Naive thymus-derived CD4-positive, alpha-beta T cell (primary cell): ENCODE results near the gene GALNT12. TPM values are rescaled to one million over a fixed set of nuclear protein-coding genes. Genes with fewer than 3 reads are reported as not detected.

Experiments
- ATAC-seq: fragments of 150-1000 bp; cut with Tn5 transposase; 2 replicates; pipeline ENCODE4 v1.10.0; 2021; ENCODE audit warnings: mild to moderate bottlenecking, moderate library complexity
- CTCF ChIA-PET: fragments of 350-600 bp; sonication (Branson Sonifier 250); formaldehyde crosslinking; loops from one replicate; lab custom pipeline; 2021; ENCODE audit warnings: antibody characterized with exemption; lab: Charles Lee
- POLR2A ChIA-PET: fragments of 350-600 bp; sonication (Branson Sonifier 250); formaldehyde crosslinking; loops from one replicate; lab custom pipeline; 2021; ENCODE audit warnings: antibody characterized with exemption, inconsistent platforms; lab: Charles Lee
- DNase-seq, 9 donors: peaks; one replicate each; pipeline versions ENCODE4 v3.0.0 to v3.0.0-alpha.2; 2020 to 2022; ENCODE audit warnings: mixed read lengths in 1 of 9
- H3K27ac ChIP-seq: one replicate; pipeline ENCODE4 v1.7.0; 2013; ENCODE audit warnings: mild to moderate bottlenecking, low read depth, low read length, moderate library complexity
- H3K27me3 ChIP-seq, 2 donors: one replicate each; pipeline ENCODE4 v1.7.0; 2013; ENCODE audit warnings: low read length in 2 of 2, mild to moderate bottlenecking in 2 of 2, moderate library complexity in 2 of 2; ENCODE audit not compliant: control insufficient read depth in 2 of 2, insufficient read depth in 2 of 2
- H3K36me3 ChIP-seq, 3 experiments: 1 replicate in 2 of 3; 2 replicates in 1 of 3; pipeline ENCODE4 v1.7.0; 2013; ENCODE audit warnings: low read length in 3 of 3, mild to moderate bottlenecking in 3 of 3, moderate library complexity in 1 of 3; ENCODE audit not compliant: insufficient read depth in 3 of 3, control insufficient read depth in 2 of 3
- H3K4me1 ChIP-seq, 2 donors: one replicate each; pipeline ENCODE4 v1.7.0; 2013; ENCODE audit warnings: low read length in 2 of 2, mild to moderate bottlenecking in 2 of 2, moderate library complexity in 1 of 2; ENCODE audit not compliant: control insufficient read depth in 2 of 2, insufficient read depth in 2 of 2
- H3K4me3 ChIP-seq: 2 replicates; pipeline ENCODE4 v1.7.0; 2013; ENCODE audit warnings: mild to moderate bottlenecking, low read length
- H3K9me3 ChIP-seq, 3 experiments: 1 replicate in 2 of 3; 2 replicates in 1 of 3; pipeline ENCODE4 v1.7.0; 2013; ENCODE audit warnings: low read length in 3 of 3; ENCODE audit not compliant: control insufficient read depth in 2 of 3
- H3K27ac Mint-ChIP-seq, 9 donors: one replicate each; pipeline ENCODE4 v1.8.0; 2020 to 2022; ENCODE audit warnings: mixed read lengths in 9 of 9, mild to moderate bottlenecking in 8 of 9, moderate library complexity in 5 of 9, inconsistent platforms in 2 of 9
- H3K27me3 Mint-ChIP-seq, 5 donors: one replicate each; pipeline ENCODE4 v1.8.0; 2021 to 2022; ENCODE audit warnings: mixed read lengths in 5 of 5, mild to moderate bottlenecking in 1 of 5
- H3K36me3 Mint-ChIP-seq, 5 donors: one replicate each; pipeline ENCODE4 v1.8.0; 2020 to 2022; ENCODE audit warnings: mixed read lengths in 5 of 5, mild to moderate bottlenecking in 3 of 5, inconsistent platforms in 1 of 5
- H3K4me1 Mint-ChIP-seq, 7 donors: one replicate each; pipeline ENCODE4 v1.8.0; 2020 to 2022; ENCODE audit warnings: mixed read lengths in 7 of 7, mild to moderate bottlenecking in 3 of 7, inconsistent platforms in 1 of 7
- H3K4me3 Mint-ChIP-seq, 10 donors: one replicate each; pipeline ENCODE4 v1.8.0; 2020 to 2022; ENCODE audit warnings: mild to moderate bottlenecking in 10 of 10, mixed read lengths in 10 of 10, moderate library complexity in 6 of 10, inconsistent platforms in 2 of 10
- H3K9me3 Mint-ChIP-seq, 11 donors: one replicate each; pipeline ENCODE4 v1.8.0; 2020 to 2022; ENCODE audit warnings: mixed read lengths in 11 of 11, mild to moderate bottlenecking in 4 of 11, inconsistent platforms in 1 of 11, moderate library complexity in 1 of 11
- intact Hi-C, 2 donors: fragments of 100-400 bp; cut with micrococcal nuclease; formaldehyde crosslinking; loops; one replicate each; pipeline ENCODE4 v1.15.1; 2023
- polyA plus RNA-seq, 2 donors: library from polyadenylated mRNA; unstranded; fragments of 300-500 nt; fragmentation: Illumina TruSeq; gene quantifications; one replicate each; pipeline ENCODE4 v1.2.3, GENCODE V29; 2021
- total RNA-seq, 6 experiments: library from RNA in 5 of 6; stranded (reverse) in 5 of 6; gene quantifications; 1 replicate in 5 of 6; 2 replicates in 1 of 6; pipeline ENCODE4 v1.2.3 and lab custom pipeline; 2021 to 2026

GALNT12 gene
- total RNA-seq (10 to 100 TPM in 4 of 5 experiments, 1 to 10 TPM in 1; 6.2 to 14.3 (median 11.4) TPM), polyA plus RNA-seq (1 to 10 TPM; 3.1 to 4.3 TPM), total RNA-seq (lab: John Stamatoyannopoulos, UW) (24.9 reads per million, percentile 55 among the genes with 10 or more reads in this experiment)

- peaks cover 0 to 52% (median 0%) of the 10 kb centered on the region in 5 donors for H3K27me3 Mint-ChIP-seq
- peaks cover 15 to 42% (median 37%) of the 10 kb centered on the region in 7 donors for H3K4me1 Mint-ChIP-seq
- Histone ChIP-seq H3K4me1 (peaks cover 11 to 16% of the 10 kb centered on the region in 2 donors), H3K27ac (peak within 1 kb of the TSS; percentile 12), H3K9me3 (no peaks in the 10 kb centered on the region), H3K4me3 (peak within 1 kb of the TSS; percentile 56), H3K36me3 (no peaks in the 10 kb centered on the region), H3K27me3 (no peaks in the 10 kb centered on the region)
- H3K27ac Mint-ChIP-seq = peak within 1 kb of the TSS; percentile 7 to 91 (median 71)
- no peaks in the 10 kb centered on the region for H3K9me3 Mint-ChIP-seq
- peaks cover 0 to 7% (median 4%) of the 10 kb centered on the region in 5 donors for H3K36me3 Mint-ChIP-seq
- intact Hi-C loops = loop anchor here (2.0 to 5.0 kb wide), 5 partner anchors 40 to 415 kb away; partner anchors contain the start of genes ALG2 (in 1 of the 2) and SEC61B (in 1 of the 2)
- DNase-seq (peak; percentile 31 to 60 (median 48)), ATAC-seq (peak; percentile 87)
- peak within 1 kb of the TSS; percentile 80 to 95 (median 92) for H3K4me3 Mint-ChIP-seq
- ChIA-PET POLR2A (interaction anchor here (0.5 to 3.1 kb wide), 5 partner anchors 10 to 329 kb away, joined by 3 to 8 read pairs (median 3); partner anchors contain the start of gene ANKS6), CTCF (interaction anchor here (1.0 to 2.0 kb wide), 6 partner anchors 16 to 334 kb away, joined by 3 to 6 read pairs (median 4); no protein-coding TSS in a partner anchor)
Observed at GRCh38 chr9:98807070-98807813, at the start of gene GALNT12. Gene GALNT12 (plus strand): TSS chr9:98807670. CDS start chr9:98807699, 29 bp downstream.

GRCh38 chr9:98760231-98760630 is 47.2 kb upstream of the GALNT12 start:
- intact Hi-C loops = no loop called here
- no peak overlapping the region for H3K27ac ChIP-seq
- no peak overlapping the region for H3K4me3 Mint-ChIP-seq
- ATAC-seq (no peak), DNase-seq (no peak)
- H3K27me3 ChIP-seq = no peaks in the 10 kb centered on the region
- CTCF ChIA-PET = no interaction called here
- peaks cover 0 to 27% (median 5%) of the 10 kb centered on the region in 11 donors for H3K9me3 Mint-ChIP-seq
- POLR2A ChIA-PET = no interaction called here
- peaks cover 0 to 22% (median 0%) of the 10 kb centered on the region in 3 experiments for H3K36me3 ChIP-seq
- H3K36me3 Mint-ChIP-seq = peaks cover 10 to 82% (median 71%) of the 10 kb centered on the region in 5 donors
- H3K27ac Mint-ChIP-seq = no peak overlapping the region
- H3K4me1 Mint-ChIP-seq = no peaks in the 10 kb centered on the region
- H3K4me1 ChIP-seq = no peaks in the 10 kb centered on the region
- no peak overlapping the region for H3K4me3 ChIP-seq
- no peaks in the 10 kb centered on the region for H3K27me3 Mint-ChIP-seq
- no peaks in the 10 kb centered on the region for H3K9me3 ChIP-seq

DNA sequence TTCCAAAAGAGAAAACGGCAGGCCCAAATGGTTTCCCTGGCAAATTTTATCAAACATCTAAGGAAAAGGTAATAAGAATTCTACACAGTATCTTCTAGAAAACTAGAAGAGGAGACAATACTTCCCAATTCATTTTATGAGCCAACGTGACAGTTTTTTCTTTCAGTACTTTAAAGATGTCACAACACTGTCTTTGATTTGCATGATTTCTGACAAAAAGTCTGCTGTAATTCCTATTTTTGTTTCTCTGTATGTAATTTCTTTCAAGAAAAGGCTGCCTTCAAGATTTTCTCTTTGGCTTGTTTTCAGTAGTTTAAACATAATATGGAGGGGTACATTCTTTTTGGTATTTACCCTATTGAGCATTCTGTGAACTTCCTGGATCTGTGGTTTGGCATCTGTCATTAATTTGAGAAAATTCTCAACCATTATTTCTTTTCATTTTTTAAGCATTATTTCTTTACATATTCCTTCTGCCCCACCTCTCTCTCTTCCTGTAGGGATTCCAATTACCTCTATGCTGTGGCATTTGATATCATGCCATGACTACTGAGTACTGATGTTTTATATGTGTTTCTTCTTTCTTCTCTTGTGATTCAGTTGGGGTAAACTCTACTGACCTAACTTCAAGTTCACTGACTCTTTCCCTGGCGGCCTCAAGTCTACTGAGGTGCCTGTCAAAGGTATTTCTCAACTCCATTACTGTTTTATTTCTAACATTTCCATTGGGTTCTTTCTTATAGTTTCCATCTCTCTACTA is 43.3 kb upstream of the GALNT12 start:
- Mint-ChIP-seq H3K9me3 (peaks cover 0 to 23% (median 4%) of the 10 kb centered on the region in 11 donors), H3K4me1 (no peaks in the 10 kb centered on the region), H3K4me3 (no peak overlapping the region), H3K27ac (no peak overlapping the region), H3K27me3 (no peaks in the 10 kb centered on the region), H3K36me3 (peaks cover 7 to 79% (median 71%) of the 10 kb centered on the region in 5 donors)
- DNase-seq (no peak), ATAC-seq (no peak)
- H3K4me1 ChIP-seq = no peaks in the 10 kb centered on the region
- intact Hi-C loops = no loop called here
- H3K36me3 ChIP-seq = peaks cover 0 to 34% (median 0%) of the 10 kb centered on the region in 3 experiments
- POLR2A ChIA-PET = no interaction called here
- H3K9me3 ChIP-seq = no peaks in the 10 kb centered on the region
- H3K27me3 ChIP-seq = no peaks in the 10 kb centered on the region
- CTCF ChIA-PET = no interaction called here
- H3K27ac ChIP-seq = no peak overlapping the region
- no peak overlapping the region for H3K4me3 ChIP-seq

DNA sequence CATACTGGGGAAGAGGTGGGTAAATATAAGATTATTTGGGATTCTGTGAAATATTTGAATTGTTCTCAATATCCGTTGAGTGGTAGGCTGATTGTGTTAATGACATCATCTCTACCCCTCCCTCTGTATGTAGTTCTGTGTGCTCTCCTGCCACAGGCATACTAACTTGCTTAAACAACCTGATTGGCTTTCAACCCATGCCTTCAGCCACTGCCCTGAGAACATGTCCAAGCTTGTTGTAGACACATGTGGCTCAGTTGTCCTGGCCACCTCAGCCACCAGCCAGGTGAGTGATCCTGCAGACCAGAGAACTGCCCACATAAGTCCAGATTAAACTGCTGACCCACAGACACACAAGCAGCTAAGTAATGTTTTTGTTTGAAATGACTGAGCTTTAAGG is 42.2 kb upstream of the GALNT12 start:
- CTCF ChIA-PET = no interaction called here

GRCh38 chr9:98766586-98766985 is 40.9 kb upstream of the GALNT12 start:
- ChIA-PET CTCF (interaction anchor here (1.4 kb wide), 1 partner anchor 9 kb away, joined by 7 read pairs; no protein-coding TSS in a partner anchor), POLR2A (no interaction called here)
- Histone ChIP-seq H3K36me3 (peaks cover 0 to 44% (median 0%) of the 10 kb centered on the region in 3 experiments), H3K27ac (no peak overlapping the region), H3K4me1 (no peaks in the 10 kb centered on the region), H3K4me3 (no peak overlapping the region), H3K9me3 (no peaks in the 10 kb centered on the region), H3K27me3 (no peaks in the 10 kb centered on the region)
- peak in 1 of 9 donors; percentile 2 for DNase-seq
- ATAC-seq = peak; percentile 26
- Mint-ChIP-seq H3K27me3 (no peaks in the 10 kb centered on the region), H3K36me3 (peaks cover 3 to 87% (median 75%) of the 10 kb centered on the region in 5 donors), H3K9me3 (peaks cover 0 to 19% (median 4%) of the 10 kb centered on the region in 11 donors), H3K27ac (no peak overlapping the region), H3K4me3 (no peak overlapping the region), H3K4me1 (no peaks in the 10 kb centered on the region)
- intact Hi-C loops = no loop called here

More for the DNA sequence above, 42.2 kb upstream of the GALNT12 start:
- Mint-ChIP-seq H3K27ac (no peak overlapping the region), H3K9me3 (peaks cover 0 to 19% (median 4%) of the 10 kb centered on the region in 11 donors), H3K36me3 (peaks cover 3 to 81% (median 74%) of the 10 kb centered on the region in 5 donors), H3K27me3 (no peaks in the 10 kb centered on the region), H3K4me3 (no peak overlapping the region), H3K4me1 (no peaks in the 10 kb centered on the region)
- Histone ChIP-seq H3K9me3 (no peaks in the 10 kb centered on the region), H3K36me3 (peaks cover 0 to 31% (median 0%) of the 10 kb centered on the region in 3 experiments), H3K4me3 (no peak overlapping the region), H3K4me1 (no peaks in the 10 kb centered on the region), H3K27me3 (no peaks in the 10 kb centered on the region), H3K27ac (no peak overlapping the region)
- POLR2A ChIA-PET = no interaction called here
- intact Hi-C loops = no loop called here
- ATAC-seq = no peak
- DNase-seq = peak in 1 of 9 donors; percentile 1

DNA sequence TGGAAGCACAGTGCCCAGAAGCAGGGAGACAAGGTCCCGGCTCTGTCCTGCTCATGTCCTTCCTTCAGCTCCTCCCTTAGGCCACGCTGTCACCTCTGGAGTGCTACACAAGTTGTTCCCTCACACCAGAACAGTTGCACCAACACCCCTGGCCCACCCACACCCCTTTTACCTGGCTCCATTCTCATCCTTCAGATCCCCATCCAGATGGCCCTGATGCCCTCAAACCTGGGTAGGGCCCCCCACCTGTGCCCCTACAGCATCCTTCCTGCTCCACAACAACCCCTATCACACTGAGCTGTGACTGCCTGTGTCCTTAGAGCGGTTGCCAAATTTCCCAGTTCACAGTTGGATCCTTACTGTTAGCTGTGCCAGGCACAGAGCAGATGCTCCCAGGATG is 40.3 kb upstream of the GALNT12 start:
- DNase-seq (peak in 1 of 9 donors; percentile 4), ATAC-seq (no peak)
- H3K4me1 ChIP-seq = no peaks in the 10 kb centered on the region
- Mint-ChIP-seq H3K27me3 (no peaks in the 10 kb centered on the region), H3K36me3 (peaks cover 3 to 90% (median 75%) of the 10 kb centered on the region in 5 donors), H3K4me1 (no peaks in the 10 kb centered on the region), H3K4me3 (no peak overlapping the region), H3K27ac (no peak overlapping the region), H3K9me3 (peaks cover 0 to 19% (median 4%) of the 10 kb centered on the region in 11 donors)
- ChIA-PET CTCF (interaction anchor here (0.6 to 1.4 kb wide), 2 partner anchors 9 to 1119 kb away, joined by 4 to 7 read pairs; no protein-coding TSS in a partner anchor), POLR2A (no interaction called here)
- H3K36me3 ChIP-seq = peaks cover 0 to 50% (median 0%) of the 10 kb centered on the region in 3 experiments
- no peaks in the 10 kb centered on the region for H3K9me3 ChIP-seq
- intact Hi-C loops = no loop called here
- no peak overlapping the region for H3K27ac ChIP-seq
- H3K27me3 ChIP-seq = no peaks in the 10 kb centered on the region
- no peak overlapping the region for H3K4me3 ChIP-seq
